Caco-2 (cell line): Measurements from ENCODE around the gene MMD. TPM values are rescaled to one million over a fixed set of nuclear protein-coding genes. Genes with fewer than 3 reads are reported as not detected.

Experiments used
- BruUV-seq: library from RNA; stranded (reverse); fragments of 400-500 nt; replicated peaks from 2 replicates; lab custom pipeline; 2021; lab: Mats Ljungman, UMichigan
- CTCF ChIA-PET: fragments of 300-600 bp; sonication (Branson Sonifier 250); formaldehyde crosslinking; loops from one replicate; lab custom pipeline; 2022; ENCODE audit warnings: antibody characterized with exemption; lab: Charles Lee
- POLR2A ChIA-PET: fragments of 300-600 bp; sonication (Branson Sonifier 250); formaldehyde crosslinking; loops from one replicate; lab custom pipeline; 2022; ENCODE audit warnings: antibody characterized with exemption; lab: Charles Lee
- DNase-seq, 2 experiments: peaks; one replicate each; pipeline versions ENCODE4 v3.0.0 to v3.0.0-alpha.2; 2020 to 2022
- H3K27me3 ChIP-seq: replicated peaks from 2 replicates; pipeline ENCODE4 v1.6.0; 2011; ENCODE audit warnings: low read length; ENCODE audit not compliant: control insufficient read depth, insufficient read depth
- H3K36me3 ChIP-seq: 2 replicates; pipeline ENCODE4 v1.5.1; 2011; ENCODE audit warnings: low read length; ENCODE audit not compliant: control insufficient read depth, insufficient read depth
- H3K4me1 ChIP-seq: fragments of 250-450 bp; sonication (Bioruptor Pico); 2 replicates; pipeline ENCODE4 v1.5.1; 2020; ENCODE audit warnings: mild to moderate bottlenecking
- H3K4me3 ChIP-seq: 2 replicates; pipeline ENCODE4 v1.5.1; 2011; ENCODE audit warnings: low read depth, mild to moderate bottlenecking, control low read depth, low read length
- H3K9me3 ChIP-seq: fragments of 250-450 bp; sonication (Bioruptor Pico); 2 replicates; pipeline ENCODE4 v1.5.1; 2020; ENCODE audit warnings: mild to moderate bottlenecking, moderate library complexity
- H3K27ac Mint-ChIP-seq: one replicate; pipeline ENCODE4 v1.8.0; 2022; ENCODE audit warnings: mixed read lengths; ENCODE audit not compliant: unreplicated experiment
- H3K27me3 Mint-ChIP-seq: one replicate; pipeline ENCODE4 v1.8.0; 2022; ENCODE audit warnings: mixed read lengths; ENCODE audit not compliant: insufficient read depth, unreplicated experiment
- H3K36me3 Mint-ChIP-seq: one replicate; pipeline ENCODE4 v1.8.0; 2022; ENCODE audit warnings: mild to moderate bottlenecking, mixed read lengths; ENCODE audit not compliant: insufficient read depth, unreplicated experiment
- H3K4me1 Mint-ChIP-seq: one replicate; pipeline ENCODE4 v1.8.0; 2022; ENCODE audit warnings: low read depth, mixed read lengths; ENCODE audit not compliant: unreplicated experiment
- H3K4me3 Mint-ChIP-seq: one replicate; pipeline ENCODE4 v1.8.0; 2022; ENCODE audit warnings: mild to moderate bottlenecking, moderate library complexity, mixed read lengths; ENCODE audit not compliant: unreplicated experiment
- H3K9me3 Mint-ChIP-seq: one replicate; pipeline ENCODE4 v1.8.0; 2022; ENCODE audit warnings: mixed read lengths; ENCODE audit not compliant: unreplicated experiment
- intact Hi-C: fragments of 100-400 bp; cut with micrococcal nuclease; formaldehyde crosslinking; loops from one replicate; pipeline ENCODE4 v1.10.0; 2022; ENCODE audit not compliant: unreplicated experiment
- total RNA-seq: library from RNA; stranded (reverse); gene quantifications from 2 replicates; pipeline ENCODE4 v1.2.3, GENCODE V29; 2022
- TF ChIP-seq, protein P1 (sequence below), 2 experiments: fragments of 200-600 bp in 1 of 2; IDR thresholded peaks; 1 replicate in 1 of 2; 2 replicates in 1 of 2; pipeline versions ENCODE4 v1.5.1 to v1.8.0; 2011 to 2022; ENCODE audit warnings: antibody characterized with exemption in 1 of 2, control low read depth in 1 of 2, inconsistent platforms in 1 of 2, low read depth in 1 of 2, low read length in 1 of 2, mild to moderate bottlenecking in 1 of 2, moderate library complexity in 1 of 2; ENCODE audit not compliant: insufficient read depth in 1 of 2, severe bottlenecking in 1 of 2, unreplicated experiment in 1 of 2

MMD gene
- total RNA-seq, 1 experiment from 2014 or later, result 38.6 TPM

DNA sequence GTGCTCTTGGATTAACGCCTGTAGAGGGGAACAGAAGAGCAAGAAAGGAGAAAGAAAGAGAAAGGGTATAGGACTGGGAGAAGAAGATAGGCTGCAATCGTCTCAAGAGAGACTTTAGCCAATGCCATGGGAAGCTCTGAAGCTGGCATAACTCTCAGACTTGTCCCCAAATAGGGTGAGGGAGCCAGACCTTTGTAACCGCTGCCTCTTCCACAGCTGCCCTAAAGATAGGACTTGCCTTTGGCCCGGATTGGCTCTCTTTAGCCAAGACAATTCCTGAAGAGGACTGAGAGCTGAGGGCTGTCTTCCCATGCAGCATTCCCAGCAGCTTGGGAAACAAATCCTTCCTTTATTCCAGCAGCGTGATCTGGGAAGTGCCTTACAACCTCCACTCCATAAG lies 20.8 kb upstream of the MMD start:
- intact Hi-C loops, result no loop called here
- ChIA-PET CTCF (no interaction called here), POLR2A (interaction anchor here (1.0 kb wide), 1 partner anchor 9 kb away, joined by 3 read pairs; no protein-coding TSS in a partner anchor)
- no peak for DNase-seq
- TF ChIP-seq, protein P1, sequence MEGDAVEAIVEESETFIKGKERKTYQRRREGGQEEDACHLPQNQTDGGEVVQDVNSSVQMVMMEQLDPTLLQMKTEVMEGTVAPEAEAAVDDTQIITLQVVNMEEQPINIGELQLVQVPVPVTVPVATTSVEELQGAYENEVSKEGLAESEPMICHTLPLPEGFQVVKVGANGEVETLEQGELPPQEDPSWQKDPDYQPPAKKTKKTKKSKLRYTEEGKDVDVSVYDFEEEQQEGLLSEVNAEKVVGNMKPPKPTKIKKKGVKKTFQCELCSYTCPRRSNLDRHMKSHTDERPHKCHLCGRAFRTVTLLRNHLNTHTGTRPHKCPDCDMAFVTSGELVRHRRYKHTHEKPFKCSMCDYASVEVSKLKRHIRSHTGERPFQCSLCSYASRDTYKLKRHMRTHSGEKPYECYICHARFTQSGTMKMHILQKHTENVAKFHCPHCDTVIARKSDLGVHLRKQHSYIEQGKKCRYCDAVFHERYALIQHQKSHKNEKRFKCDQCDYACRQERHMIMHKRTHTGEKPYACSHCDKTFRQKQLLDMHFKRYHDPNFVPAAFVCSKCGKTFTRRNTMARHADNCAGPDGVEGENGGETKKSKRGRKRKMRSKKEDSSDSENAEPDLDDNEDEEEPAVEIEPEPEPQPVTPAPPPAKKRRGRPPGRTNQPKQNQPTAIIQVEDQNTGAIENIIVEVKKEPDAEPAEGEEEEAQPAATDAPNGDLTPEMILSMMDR (IDR thresholded peaks at IDR 0.05; ENCODE audit: insufficient read depth in 1 of 2, low read depth in 1 of 2, low read length in 1 of 2, severe bottlenecking in 1 of 2, unreplicated experiment in 1 of 2), result no peak
- H3K4me3 ChIP-seq, result no peak overlapping the region
- H3K27ac Mint-ChIP-seq, result no peak overlapping the region
- no peaks in the 10 kb centered on the region for H3K36me3 Mint-ChIP-seq
- H3K4me1 Mint-ChIP-seq, result peaks cover 27% of the 10 kb centered on the region
- H3K27me3 ChIP-seq, result no peaks in the 10 kb centered on the region
- BruUV-seq, result no TSS peak
- no peaks in the 10 kb centered on the region for H3K9me3 Mint-ChIP-seq
- no peaks in the 10 kb centered on the region for H3K36me3 ChIP-seq
- H3K4me3 Mint-ChIP-seq, result no peak overlapping the region
- peaks cover 50% of the 10 kb centered on the region for H3K4me1 ChIP-seq
- no peaks in the 10 kb centered on the region for H3K27me3 Mint-ChIP-seq
- no peaks in the 10 kb centered on the region for H3K9me3 ChIP-seq

DNA sequence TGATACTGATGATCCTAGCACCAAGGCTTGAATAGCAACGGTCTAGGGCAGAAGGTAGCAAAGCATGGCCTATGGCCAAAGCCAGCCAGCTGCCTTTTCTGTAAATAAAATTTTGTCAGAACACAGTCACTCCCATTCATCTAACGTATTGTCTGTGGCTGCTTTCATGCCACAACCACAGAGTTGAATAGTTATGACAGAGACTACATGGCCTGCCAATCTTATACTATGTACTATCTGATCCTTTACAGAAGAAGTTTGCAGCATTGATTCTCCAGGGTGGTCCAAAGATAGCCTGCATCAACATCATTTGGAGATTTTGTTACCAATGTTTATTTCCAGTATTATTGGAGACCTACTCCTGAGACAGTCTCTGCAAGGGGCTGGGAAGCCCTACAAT lies 19.9 kb upstream of the MMD start:
- Mint-ChIP-seq H3K4me1 (peaks cover 29% of the 10 kb centered on the region), H3K27ac (no peak overlapping the region), H3K27me3 (no peaks in the 10 kb centered on the region), H3K36me3 (no peaks in the 10 kb centered on the region), H3K9me3 (no peaks in the 10 kb centered on the region), H3K4me3 (no peak overlapping the region)
- Histone ChIP-seq H3K36me3 (no peaks in the 10 kb centered on the region), H3K4me3 (no peak overlapping the region), H3K4me1 (peaks cover 48% of the 10 kb centered on the region), H3K27me3 (no peaks in the 10 kb centered on the region), H3K9me3 (no peaks in the 10 kb centered on the region)
- CTCF ChIA-PET, result no interaction called here
- TF ChIP-seq, protein P1 (IDR thresholded peaks at IDR 0.05; ENCODE audit: insufficient read depth in 1 of 2, low read depth in 1 of 2, low read length in 1 of 2, severe bottlenecking in 1 of 2, unreplicated experiment in 1 of 2), result no peak
- POLR2A ChIA-PET, result no interaction called here
- no TSS peak for BruUV-seq
- intact Hi-C loops, result no loop called here
- no peak for DNase-seq

DNA sequence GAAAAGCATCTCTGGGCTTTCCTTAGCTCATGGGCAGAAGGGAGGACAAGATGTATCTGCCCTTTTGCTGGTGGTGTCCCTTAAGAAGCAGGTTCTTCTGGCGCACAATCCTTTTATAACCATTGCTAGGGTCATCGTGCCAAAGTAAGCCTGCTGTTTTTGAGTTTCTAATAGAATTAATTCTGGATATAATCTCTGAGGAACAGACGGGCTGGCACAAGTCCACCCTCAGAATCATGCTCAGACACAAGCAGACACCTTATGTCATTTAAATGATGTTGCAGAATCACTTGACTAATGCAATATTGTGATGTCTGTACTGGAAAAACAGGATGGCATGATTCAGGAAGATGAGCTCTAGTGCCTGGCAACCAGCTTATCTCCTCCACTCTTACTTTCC lies 18.8 kb upstream of the MMD start:
- CTCF ChIA-PET, result no interaction called here
- no peaks in the 10 kb centered on the region for H3K36me3 Mint-ChIP-seq

More for the DNA sequence above, 18.8 kb upstream of the MMD start:
- POLR2A ChIA-PET, result no interaction called here
- Mint-ChIP-seq H3K27ac (no peak overlapping the region), H3K4me3 (no peak overlapping the region), H3K27me3 (no peaks in the 10 kb centered on the region), H3K4me1 (peaks cover 32% of the 10 kb centered on the region), H3K9me3 (no peaks in the 10 kb centered on the region)
- H3K9me3 ChIP-seq, result no peaks in the 10 kb centered on the region
- no peak for DNase-seq
- H3K4me3 ChIP-seq, result no peak overlapping the region
- H3K27me3 ChIP-seq, result no peaks in the 10 kb centered on the region
- intact Hi-C loops, result no loop called here
- BruUV-seq, result no TSS peak
- TF ChIP-seq, protein P1 (IDR thresholded peaks at IDR 0.05; ENCODE audit: insufficient read depth in 1 of 2, low read depth in 1 of 2, low read length in 1 of 2, severe bottlenecking in 1 of 2, unreplicated experiment in 1 of 2), result no peak
- H3K4me1 ChIP-seq, result peaks cover 42% of the 10 kb centered on the region
- H3K36me3 ChIP-seq, result no peaks in the 10 kb centered on the region
